Stimulated activated CD4-positive, alpha-beta T cell treated with anti-CD3 and anti-CD28 coated beads, TNF-alpha, amount 100 ng/mL, for 4 hours (primary cell): Measurements from ENCODE around the gene LTV1.

Experiments
- DNase-seq, 3 experiments: peaks; one replicate each; pipeline ENCODE4 v3.0.0-alpha.2; 2020; ENCODE audit warnings: low read depth in 3 of 3

LTV1 gene

DNA sequence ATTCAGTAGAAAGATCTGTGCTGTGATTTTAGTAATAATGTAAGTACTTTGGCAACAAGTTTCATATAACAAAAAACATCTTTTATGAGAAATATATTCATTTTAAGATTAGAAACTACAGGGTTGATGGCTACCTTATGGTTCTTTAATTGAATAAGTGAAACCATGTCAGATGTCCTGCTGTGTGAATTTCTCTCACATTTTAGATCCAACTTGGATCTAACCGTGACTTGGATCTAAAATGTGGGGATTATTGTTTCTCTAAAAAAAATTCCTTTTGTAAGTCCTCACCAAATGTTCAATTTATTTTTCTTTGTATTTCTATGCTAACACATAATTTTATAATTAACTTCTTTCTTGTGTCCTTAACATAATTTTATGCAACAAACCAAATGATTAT, 51.5 kb downstream of the LTV1 start:
- DNase-seq = no peak

- DNase-seq = no peak
These were observed 53.2 kb downstream of the LTV1 start for GRCh38 chr6:143896126-143896860.

- no peak for DNase-seq
These were observed 57.2 kb downstream of the LTV1 start for GRCh38 chr6:143900358-143900757.

GRCh38 chr6:143901885-143902750, 59.0 kb downstream of the LTV1 start:
- DNase-seq = no peak

DNA sequence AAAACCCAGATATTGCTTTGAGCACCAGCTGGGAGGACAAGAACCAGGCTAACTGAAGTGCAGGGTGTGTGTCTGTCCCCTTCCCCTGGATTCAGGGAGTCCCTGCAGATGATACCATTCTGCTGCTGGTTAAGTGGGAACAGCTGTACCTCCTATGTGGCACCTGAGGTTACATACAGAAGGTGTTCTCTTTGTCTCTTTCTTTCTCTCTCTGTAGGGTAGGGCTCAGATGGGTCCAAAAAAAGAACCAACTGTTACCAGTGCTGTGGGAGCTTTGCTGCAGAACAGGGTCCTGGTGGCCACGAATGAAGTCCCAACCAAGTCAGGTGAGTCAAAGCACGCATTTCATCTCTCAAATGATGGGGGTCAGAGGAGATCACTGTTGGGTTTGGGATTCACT, 59.7 kb downstream of the LTV1 start:
- DNase-seq = no peak

GRCh38 chr6:143911028-143911427, 67.9 kb downstream of the LTV1 start:
- DNase-seq = no peak

DNA sequence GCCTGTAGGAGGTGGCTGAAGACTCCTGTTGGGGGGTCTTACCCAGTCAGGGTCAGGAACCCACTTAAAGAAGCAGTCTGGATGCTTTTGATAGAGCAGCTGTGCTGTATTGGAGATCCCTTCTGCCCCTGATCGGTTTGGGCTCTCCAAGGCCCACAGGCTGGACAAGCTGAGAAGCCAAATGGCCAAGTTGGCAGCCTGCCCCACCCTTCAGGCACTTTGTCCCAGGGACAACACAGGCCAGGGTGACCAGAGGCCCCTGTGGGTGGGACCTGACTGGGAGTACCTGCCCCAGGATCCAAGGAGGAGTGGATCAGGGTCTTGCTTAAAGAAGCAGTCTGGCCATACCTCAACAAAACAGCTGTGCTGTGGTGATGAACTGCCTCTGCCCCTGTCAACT, 69.5 kb downstream of the LTV1 start:
- no peak for DNase-seq
